Smooth muscle cell (in vitro differentiated cells): Measurements from ENCODE around the gene CBY2. TPM values are rescaled to one million over a fixed set of nuclear protein-coding genes. Genes with fewer than 3 reads are reported as not detected.

ENCODE experiments used
- DNase-seq: peaks from one replicate; lab custom pipeline; 2025; ENCODE audit not compliant: unreplicated experiment; lab: John Stamatoyannopoulos, UW
- H2AFZ ChIP-seq: fragments of 200-600 bp; sonication (generic); 2 replicates; pipeline ENCODE4 v1.6.0; 2016; ENCODE audit warnings: antibody characterized with exemption, low read depth, mild to moderate bottlenecking
- H3F3A ChIP-seq: fragments of 200-600 bp; sonication (generic); 2 replicates; pipeline ENCODE4 v1.6.0; 2017; ENCODE audit warnings: antibody characterized with exemption, low read depth
- H3K27ac ChIP-seq: fragments of 200-600 bp; sonication (generic); 2 replicates; pipeline ENCODE4 v1.5.1; 2016; ENCODE audit warnings: low read depth, mild to moderate bottlenecking
- H3K27me3 ChIP-seq: fragments of 200-600 bp; sonication (generic); 2 replicates; pipeline ENCODE4 v1.6.1; 2016; ENCODE audit warnings: low read depth, mild to moderate bottlenecking
- H3K36me3 ChIP-seq: fragments of 200-600 bp; sonication (generic); 2 replicates; pipeline ENCODE4 v1.5.1; 2016; ENCODE audit warnings: low read depth
- H3K4me1 ChIP-seq: fragments of 200-600 bp; sonication (generic); 2 replicates; pipeline ENCODE4 v1.5.1; 2016; ENCODE audit warnings: low read depth
- H3K4me2 ChIP-seq: fragments of 200-600 bp; sonication (generic); 2 replicates; pipeline ENCODE4 v1.6.0; 2016; ENCODE audit warnings: mild to moderate bottlenecking
- H3K4me3 ChIP-seq: fragments of 200-600 bp; sonication (generic); 2 replicates; pipeline ENCODE4 v1.5.1; 2016; ENCODE audit warnings: mild to moderate bottlenecking
- H3K79me2 ChIP-seq: fragments of 200-600 bp; sonication (generic); 2 replicates; pipeline ENCODE4 v1.6.0; 2016; ENCODE audit warnings: low read depth, mild to moderate bottlenecking
- H3K9ac ChIP-seq: fragments of 200-600 bp; sonication (generic); 2 replicates; pipeline ENCODE4 v1.6.0; 2016; ENCODE audit warnings: low read depth
- H3K9me3 ChIP-seq: fragments of 200-600 bp; sonication (generic); replicated peaks from 2 replicates; pipeline ENCODE4 v1.5.1; 2016; ENCODE audit warnings: low read depth
- H4K20me1 ChIP-seq: fragments of 200-600 bp; sonication (generic); 2 replicates; pipeline ENCODE4 v1.6.0; 2016; ENCODE audit warnings: low read depth
- WGBS: methylation state at CpG from one replicate; pipeline ENCODE4 v1.1.7; 2016; ENCODE audit warnings: low lambda C conversion rate; 5-methylcytosine and 5-hydroxymethylcytosine counted together
- polyA plus RNA-seq: library from polyadenylated mRNA; unstranded; fragments of >200 nt; fragmentation: Nextera tagmentation; extraction: Ambion mirVana; gene quantifications from 2 replicates; pipeline ENCODE4 v1.2.1, GENCODE V29; 2016
- total RNA-seq: library from RNA; depleted of rRNA; stranded (reverse); fragments of >200 nt; gene quantifications from 2 replicates; pipeline ENCODE4 v1.2.3, GENCODE V29; 2014
- TF ChIP-seq, protein P1 (sequence below): fragments of 200-600 bp; sonication (generic); IDR thresholded peaks from 2 replicates; pipeline ENCODE4 v1.5.1; 2017; ENCODE audit warnings: borderline replicate concordance, mild to moderate bottlenecking, antibody characterized with exemption; ENCODE audit not compliant: insufficient read depth, poor library complexity, severe bottlenecking

Gene CBY2
- total and polyA plus RNA-seq, 2 experiments from 2014 or later: not detected

DNA sequence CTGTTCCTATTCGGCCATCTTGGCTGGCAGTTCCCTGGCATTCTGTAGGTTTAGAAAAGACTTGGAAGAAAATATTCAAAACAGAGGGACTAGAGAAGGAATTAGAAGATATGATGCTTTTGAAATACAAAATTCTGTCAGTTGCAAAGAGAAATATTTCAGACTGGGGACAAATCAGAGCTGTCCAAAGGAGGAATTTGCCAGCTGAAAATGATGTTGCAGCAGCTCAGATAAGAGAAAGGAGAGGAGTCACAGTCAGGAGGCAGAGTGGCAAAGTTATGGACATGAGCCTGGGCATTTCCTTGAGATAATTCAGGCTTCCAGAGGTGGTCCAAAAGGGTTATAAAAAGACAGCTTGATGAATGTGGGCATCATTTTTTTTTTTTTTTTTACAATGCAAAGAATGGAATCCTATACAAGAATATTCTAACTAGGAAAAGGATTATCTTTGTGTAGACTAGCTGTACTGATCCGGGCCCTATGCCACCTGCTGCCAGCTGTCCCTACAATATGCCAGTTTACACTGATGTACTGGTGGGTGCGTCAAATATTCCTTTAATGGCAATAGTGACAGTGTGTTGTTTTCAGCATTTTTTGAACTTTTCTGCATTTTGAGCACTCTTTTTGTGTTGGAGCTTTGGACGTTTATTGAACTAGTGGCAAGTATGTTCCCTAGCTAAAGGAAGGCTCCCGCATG, 31.8 kb upstream of the CBY2 start:
- Histone ChIP-seq H3K79me2 (no peaks in the 10 kb centered on the region), H3K27ac (no peak overlapping the region), H4K20me1 (no peaks in the 10 kb centered on the region), H2AFZ (no peak overlapping the region), H3K9ac (no peak overlapping the region), H3K9me3 (no peaks in the 10 kb centered on the region), H3K27me3 (no peaks in the 10 kb centered on the region), H3K4me1 (no peaks in the 10 kb centered on the region), H3F3A (no peaks in the 10 kb centered on the region), H3K36me3 (no peaks in the 10 kb centered on the region), H3K4me3 (no peak overlapping the region), H3K4me2 (no peak overlapping the region)
- 97% methylated on average over 5 of the region's 5 CpGs for WGBS
- TF ChIP-seq, protein P1, sequence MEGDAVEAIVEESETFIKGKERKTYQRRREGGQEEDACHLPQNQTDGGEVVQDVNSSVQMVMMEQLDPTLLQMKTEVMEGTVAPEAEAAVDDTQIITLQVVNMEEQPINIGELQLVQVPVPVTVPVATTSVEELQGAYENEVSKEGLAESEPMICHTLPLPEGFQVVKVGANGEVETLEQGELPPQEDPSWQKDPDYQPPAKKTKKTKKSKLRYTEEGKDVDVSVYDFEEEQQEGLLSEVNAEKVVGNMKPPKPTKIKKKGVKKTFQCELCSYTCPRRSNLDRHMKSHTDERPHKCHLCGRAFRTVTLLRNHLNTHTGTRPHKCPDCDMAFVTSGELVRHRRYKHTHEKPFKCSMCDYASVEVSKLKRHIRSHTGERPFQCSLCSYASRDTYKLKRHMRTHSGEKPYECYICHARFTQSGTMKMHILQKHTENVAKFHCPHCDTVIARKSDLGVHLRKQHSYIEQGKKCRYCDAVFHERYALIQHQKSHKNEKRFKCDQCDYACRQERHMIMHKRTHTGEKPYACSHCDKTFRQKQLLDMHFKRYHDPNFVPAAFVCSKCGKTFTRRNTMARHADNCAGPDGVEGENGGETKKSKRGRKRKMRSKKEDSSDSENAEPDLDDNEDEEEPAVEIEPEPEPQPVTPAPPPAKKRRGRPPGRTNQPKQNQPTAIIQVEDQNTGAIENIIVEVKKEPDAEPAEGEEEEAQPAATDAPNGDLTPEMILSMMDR: no peak
- no peak for DNase-seq

DNA sequence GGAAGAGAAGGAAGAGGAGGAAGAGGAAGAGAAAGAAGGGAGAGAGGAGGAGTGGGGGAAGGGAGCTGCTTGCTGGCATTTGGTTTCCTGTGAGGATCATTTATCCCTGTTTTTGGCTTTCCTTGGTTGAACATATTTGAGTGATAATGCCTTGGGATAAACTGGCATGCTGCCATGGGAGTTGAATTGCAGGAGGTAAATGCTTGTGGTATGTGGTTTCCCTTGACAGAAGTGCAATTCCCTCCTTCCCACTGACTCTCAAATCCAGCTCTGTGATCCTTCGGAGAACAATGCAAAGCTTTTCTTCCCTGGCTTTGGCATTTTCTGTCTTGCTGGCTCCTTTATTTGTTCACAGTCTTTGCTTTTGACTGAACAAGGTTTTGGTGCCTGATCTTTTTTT, 27.2 kb upstream of the CBY2 start:
- TF ChIP-seq, protein P1: no peak
- H3K9ac ChIP-seq: no peak overlapping the region
- no peaks in the 10 kb centered on the region for H3K27me3 ChIP-seq
- H3K27ac ChIP-seq: no peak overlapping the region
- no peaks in the 10 kb centered on the region for H3K9me3 ChIP-seq
- no peaks in the 10 kb centered on the region for H4K20me1 ChIP-seq
- WGBS: 32% methylated on average over 1 of the region's 1 CpG
- no peak overlapping the region for H3K4me2 ChIP-seq
- no peak for DNase-seq
- no peaks in the 10 kb centered on the region for H3K4me1 ChIP-seq
- no peak overlapping the region for H2AFZ ChIP-seq
- no peaks in the 10 kb centered on the region for H3K79me2 ChIP-seq
- H3K4me3 ChIP-seq: no peak overlapping the region
- H3K36me3 ChIP-seq: no peaks in the 10 kb centered on the region
- no peaks in the 10 kb centered on the region for H3F3A ChIP-seq

DNA sequence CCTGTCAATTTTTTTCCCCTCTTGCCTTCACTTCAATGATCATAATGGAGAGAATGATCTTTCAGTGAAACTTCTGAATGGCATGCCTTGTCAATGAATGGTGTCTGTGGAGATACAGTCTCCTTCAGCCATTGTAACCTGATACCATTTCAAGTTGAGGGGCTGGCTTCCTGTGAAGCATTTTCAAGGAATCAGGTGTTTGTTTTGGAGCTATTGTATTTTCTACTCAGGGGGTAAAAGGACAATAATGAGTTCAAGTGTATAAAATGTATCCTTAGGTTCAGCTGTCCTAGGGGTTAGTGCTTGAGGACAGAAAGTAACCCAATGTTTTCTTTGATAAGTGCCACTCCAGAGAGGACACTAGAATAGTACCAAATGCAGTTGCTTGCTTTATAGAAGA, 23.8 kb upstream of the CBY2 start:
- Histone ChIP-seq H3K79me2 (no peaks in the 10 kb centered on the region), H3K27ac (no peak overlapping the region), H3K4me2 (no peak overlapping the region), H3K9ac (no peak overlapping the region), H3K9me3 (no peaks in the 10 kb centered on the region), H3K4me3 (no peak overlapping the region), H3K36me3 (no peaks in the 10 kb centered on the region), H2AFZ (no peak overlapping the region), H3K4me1 (no peaks in the 10 kb centered on the region), H3K27me3 (no peaks in the 10 kb centered on the region), H3F3A (no peaks in the 10 kb centered on the region), H4K20me1 (no peaks in the 10 kb centered on the region)
- TF ChIP-seq, protein P1: no peak
- no peak for DNase-seq

DNA sequence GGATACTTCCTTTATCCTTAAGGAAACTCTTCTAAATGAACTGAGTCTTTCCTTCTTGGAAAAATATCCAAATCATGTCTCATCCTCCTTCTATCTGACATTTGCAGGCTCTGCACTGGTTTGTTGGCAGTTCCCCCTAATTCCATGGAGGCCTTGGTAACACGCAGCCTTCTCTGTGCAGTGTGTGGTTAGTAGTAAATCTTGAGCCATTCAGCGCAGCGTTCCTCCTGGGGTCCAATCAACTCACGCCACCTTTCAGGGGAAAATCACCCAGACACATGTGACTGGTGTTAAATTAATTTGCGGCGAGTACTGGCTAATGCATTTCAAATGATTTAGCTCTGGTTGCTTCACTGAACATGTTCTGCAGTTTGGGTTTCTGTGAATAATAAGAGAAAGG, 21.0 kb upstream of the CBY2 start:
- no peak overlapping the region for H3K9ac ChIP-seq
- H3K27ac ChIP-seq: no peak overlapping the region
- H3K79me2 ChIP-seq: no peaks in the 10 kb centered on the region
- H4K20me1 ChIP-seq: no peaks in the 10 kb centered on the region
- no peak for DNase-seq
- H3K4me3 ChIP-seq: no peak overlapping the region
- H3K4me1 ChIP-seq: no peaks in the 10 kb centered on the region
- H3F3A ChIP-seq: no peaks in the 10 kb centered on the region
- no peaks in the 10 kb centered on the region for H3K27me3 ChIP-seq
- no peak overlapping the region for H3K4me2 ChIP-seq
- WGBS: 87% methylated on average over 6 of the region's 6 CpGs
- no peak overlapping the region for H2AFZ ChIP-seq
- H3K9me3 ChIP-seq: no peaks in the 10 kb centered on the region
- TF ChIP-seq, protein P1: no peak
- H3K36me3 ChIP-seq: no peaks in the 10 kb centered on the region
